NCI-H2227 (cell line): ENCODE results near the gene PDLIM3.
A peak's percentile ranks its signal among the peaks of the same experiment; 100 is the strongest.
"Not testable (repeated sequence)": the region's sequence is repeated elsewhere in the genome, so short reads cannot be mapped to it uniquely, and the experiment has no call there.

Experiments used
- DNase-seq: peaks from one replicate; lab custom pipeline; 2025; ENCODE audit not compliant: unreplicated experiment; lab: John Stamatoyannopoulos, UW

PDLIM3 gene

GRCh38 chr4:185534866-185535611, at the start of gene PDLIM3:
Gene PDLIM3, minus strand, starts transcription at chr4:185535507. Its CDS starts 73 bp downstream, at chr4:185535434.
- DNase-seq: peak; percentile 19

GRCh38 chr4:185583813-185584212, 48.5 kb upstream of the PDLIM3 start:
- no peak for DNase-seq

DNA sequence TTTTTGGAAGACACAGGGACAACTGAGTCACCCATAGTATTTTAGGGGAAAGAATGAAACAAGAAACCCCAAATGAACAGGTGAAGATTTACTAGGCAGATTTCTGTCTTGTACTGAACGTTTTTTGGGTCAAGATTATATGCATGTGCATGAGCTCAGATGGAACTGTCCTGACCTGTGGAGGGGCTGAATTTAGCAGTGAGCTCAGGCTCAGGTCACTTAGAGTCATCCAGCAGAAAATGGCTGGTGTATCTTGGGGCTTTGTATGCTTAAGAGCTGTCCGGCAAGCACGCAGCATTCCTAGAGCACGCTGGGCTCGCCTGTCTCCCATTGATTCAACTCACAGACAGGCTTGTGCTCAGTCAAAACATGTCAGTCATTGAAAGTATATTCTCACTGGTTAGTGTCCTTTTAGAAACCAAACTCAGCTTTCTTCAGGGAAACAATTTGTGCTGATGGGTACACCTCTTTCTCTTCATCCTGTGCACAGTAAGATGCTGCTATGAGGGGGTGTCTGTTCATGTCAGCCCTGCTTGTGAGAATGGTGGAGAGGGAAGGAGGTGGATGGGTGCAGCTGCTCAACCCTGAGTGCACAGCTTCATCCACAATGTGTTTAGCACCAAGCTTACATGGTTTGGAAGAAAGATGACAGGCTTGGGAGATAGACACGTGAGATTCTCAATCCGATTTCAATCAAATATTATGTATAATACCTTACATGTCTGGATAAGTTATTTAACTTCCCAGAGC, 47.5 kb upstream of the PDLIM3 start:
- no peak for DNase-seq

- DNase-seq: no peak
Measured at GRCh38 chr4:185580699-185581098, 45.4 kb upstream of the PDLIM3 start.

DNA sequence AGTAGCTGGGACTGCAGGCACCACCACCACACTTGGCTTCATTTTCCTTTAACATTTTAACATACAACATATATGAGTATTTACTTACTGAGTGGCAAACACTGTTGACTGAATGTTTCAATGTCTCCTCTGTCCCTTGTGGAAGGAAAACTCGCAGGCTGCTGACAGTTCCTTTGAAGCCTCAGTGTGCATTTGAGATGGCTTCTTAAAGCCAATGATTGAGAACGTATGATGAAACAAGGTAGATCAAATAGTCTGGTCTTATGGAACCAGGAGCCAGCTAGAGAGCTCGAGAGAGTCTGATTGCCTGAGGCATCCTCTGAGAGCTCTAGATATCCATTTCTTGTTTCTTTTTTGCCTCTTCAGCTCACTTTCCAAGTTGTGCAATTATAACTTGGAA, 43.0 kb upstream of the PDLIM3 start:
- DNase-seq: no peak

GRCh38 chr4:185576962-185577950, 41.9 kb upstream of the PDLIM3 start:
- DNase-seq: no peak

GRCh38 chr4:185576314-185576961, 41.1 kb upstream of the PDLIM3 start:
- no peak for DNase-seq

DNA sequence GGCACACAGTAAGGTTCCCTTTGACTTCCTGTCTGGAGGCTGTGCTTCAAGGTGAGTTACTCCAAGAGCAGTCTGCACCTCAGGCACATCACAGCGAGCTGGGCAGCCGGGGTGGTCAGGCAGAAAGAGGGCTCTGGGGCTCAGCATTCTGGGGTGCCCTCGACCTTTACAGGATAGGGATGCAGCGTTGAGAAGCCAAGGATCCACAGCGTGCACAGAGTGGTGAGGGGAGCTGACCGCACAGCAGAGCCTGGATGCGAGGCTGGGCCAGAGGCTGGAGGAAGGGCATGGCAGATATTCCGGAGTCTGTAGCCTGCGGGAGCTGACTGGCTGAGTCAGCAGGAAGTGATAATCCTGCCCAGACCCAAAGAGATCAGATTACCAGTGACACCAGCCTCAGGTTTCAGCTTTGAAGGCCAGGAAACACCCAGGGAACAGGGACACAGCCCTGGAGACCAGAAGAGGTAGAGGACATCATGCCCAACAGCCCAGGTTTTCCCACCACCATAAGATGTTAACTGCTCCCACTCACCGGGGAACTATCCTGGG, 38.4 kb upstream of the PDLIM3 start:
- no peak for DNase-seq

GRCh38 chr4:185570727-185571126, 35.4 kb upstream of the PDLIM3 start:
- no peak for DNase-seq

GRCh38 chr4:185567381-185568376, 32.4 kb upstream of the PDLIM3 start:
- no peak for DNase-seq

DNA sequence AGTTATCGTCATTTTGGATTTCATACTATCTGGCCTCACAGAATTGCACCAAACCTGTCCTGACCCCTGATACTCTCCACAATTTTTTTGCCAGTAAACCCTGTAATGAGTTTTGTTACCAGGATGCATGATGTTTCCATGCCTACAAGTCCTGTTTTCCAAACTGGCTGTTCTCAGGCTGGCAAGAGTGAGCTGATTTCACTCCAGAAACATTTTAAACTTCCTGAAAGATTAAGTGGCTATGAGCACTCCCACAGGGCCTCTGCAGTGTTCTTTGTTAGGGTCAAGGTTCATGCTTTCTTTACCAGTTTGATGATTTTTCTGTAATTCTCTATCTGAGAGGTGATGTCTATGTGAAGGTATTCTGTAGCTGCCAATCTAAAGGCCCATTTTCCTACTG, 31.7 kb upstream of the PDLIM3 start:
- no peak for DNase-seq

- no peak for DNase-seq
Measured at GRCh38 chr4:185566425-185566824, 31.1 kb upstream of the PDLIM3 start.

DNA sequence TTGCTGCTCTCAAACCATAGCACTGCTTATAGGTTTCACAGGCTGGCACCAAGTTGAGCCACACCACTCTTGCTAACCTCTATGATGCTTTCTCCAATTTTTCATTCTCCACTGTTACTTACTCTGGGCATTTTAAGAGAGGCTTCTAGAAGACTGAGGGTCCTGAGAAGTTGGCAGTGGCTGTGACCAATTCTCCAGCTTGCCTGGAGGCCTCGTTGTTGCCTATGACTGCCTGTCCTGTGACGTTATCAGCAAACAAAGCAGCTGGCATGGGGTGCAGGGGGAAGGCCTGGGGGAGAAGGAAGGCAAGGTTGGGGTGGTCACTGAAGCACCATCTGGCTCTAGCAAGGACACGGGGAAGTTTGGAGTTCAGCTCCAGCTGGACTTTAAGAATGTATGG, 30.4 kb upstream of the PDLIM3 start:
- no peak for DNase-seq

DNA sequence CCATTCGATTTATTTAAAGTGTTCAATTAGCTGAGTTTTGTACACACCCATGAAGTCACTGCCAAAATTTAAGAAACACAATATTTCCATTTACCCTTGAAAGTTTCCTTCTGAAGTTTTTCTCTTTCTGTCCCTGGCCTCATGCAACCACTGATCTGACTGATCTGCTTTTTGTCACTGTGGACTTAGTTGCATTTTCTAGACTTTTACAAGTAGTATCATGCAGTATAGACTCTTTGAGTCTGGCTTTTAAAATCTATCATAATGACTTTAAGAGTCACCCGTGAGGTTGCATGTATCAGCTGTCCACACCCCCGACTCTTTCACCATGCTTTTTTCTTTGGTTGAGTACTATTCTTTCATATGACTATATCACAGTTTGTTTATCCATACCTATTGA, 29.0 kb upstream of the PDLIM3 start:
- DNase-seq: no peak

- no peak for DNase-seq
Measured at GRCh38 chr4:185562531-185562930, 27.2 kb upstream of the PDLIM3 start.

GRCh38 chr4:185560316-185560715, 25.0 kb upstream of the PDLIM3 start:
- no peak for DNase-seq

DNA sequence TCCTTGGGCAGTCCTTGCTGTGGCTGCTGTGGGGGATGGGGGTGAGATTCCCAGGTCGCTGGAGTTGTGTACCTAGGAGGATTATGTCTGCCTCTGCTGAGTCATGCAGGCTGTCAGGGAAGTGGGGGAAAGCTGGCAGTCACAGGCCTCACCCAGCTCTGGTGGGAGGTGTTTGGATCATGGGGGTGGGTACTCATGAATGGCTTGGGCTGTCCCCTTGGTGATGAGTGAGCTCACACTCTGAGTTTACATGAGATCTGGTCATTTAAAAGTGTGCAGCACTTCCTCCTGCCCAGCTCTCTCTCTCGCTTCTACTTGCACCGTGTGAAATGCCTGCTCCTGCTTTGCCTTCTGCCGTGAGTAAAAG, 24.6 kb upstream of the PDLIM3 start:
- DNase-seq: no peak

DNA sequence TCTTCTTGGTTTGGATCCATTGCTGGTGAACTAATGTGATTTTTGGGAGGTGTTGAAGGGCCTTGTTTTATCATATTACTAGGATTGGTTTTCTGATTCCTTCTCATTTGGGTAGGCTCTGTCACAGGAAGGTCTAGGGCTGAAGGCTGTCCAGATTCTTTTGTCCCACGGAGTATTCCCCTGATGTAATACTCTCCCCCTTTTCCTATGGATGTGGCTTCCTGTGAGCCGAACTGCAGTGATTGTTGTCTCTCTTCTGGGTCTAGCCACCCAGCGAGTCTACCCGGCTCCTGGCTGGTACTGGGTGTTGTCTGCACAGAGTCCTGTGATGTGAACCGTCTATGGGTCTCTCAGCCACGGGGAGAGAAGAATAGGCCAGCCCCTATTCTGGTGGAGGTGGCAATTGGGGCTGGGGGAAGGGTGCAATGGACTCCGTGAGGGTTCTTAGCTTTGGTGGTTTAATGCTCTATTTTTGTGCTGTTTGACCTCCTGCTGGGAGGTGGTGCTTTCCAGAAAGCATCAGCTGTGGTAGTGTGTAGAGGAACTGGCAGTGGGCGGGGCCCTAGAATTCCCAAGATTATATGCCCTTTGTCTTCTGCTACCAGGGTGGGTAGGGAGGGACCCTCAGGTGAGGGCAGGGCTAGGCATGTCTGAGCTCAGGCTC, 24.1 kb upstream of the PDLIM3 start:
- not testable (repeated sequence) for DNase-seq
